Adrenal gland (tissue), 12 donors: ENCODE results near the gene NSUN6. TPM values are rescaled to one million over a fixed set of nuclear protein-coding genes. Genes with fewer than 3 reads are reported as not detected.

Experiments
- DNase-seq, 7 donors: peaks; one replicate each; pipeline ENCODE4 v3.0.0-alpha.2; 2019 to 2020
- H3K27ac ChIP-seq, 5 donors: fragments of 200-600 bp; sonication (generic) in 4 of 5; 1 replicate in 3 of 5; 2 replicates in 2 of 5; pipeline versions ENCODE4 v1.5.1 to v1.8.0; 2016 to 2020; ENCODE audit warnings: mild to moderate bottlenecking in 1 of 5
- H3K27me3 ChIP-seq: fragments of 200-600 bp; 2 replicates; pipeline ENCODE4 v1.8.0; 2021
- H3K36me3 ChIP-seq, 2 donors: fragments of 200-600 bp; replicated peaks in 1 of 2; 1 replicate in 1 of 2; 2 replicates in 1 of 2; pipeline versions ENCODE4 v1.5.1 to v1.8.0; 2018 to 2022
- H3K4me1 ChIP-seq, 2 donors: fragments of 200-600 bp; replicated peaks in 1 of 2; 1 replicate in 1 of 2; 2 replicates in 1 of 2; pipeline versions ENCODE4 v1.5.1 to v1.8.0; 2018 to 2021
- H3K4me3 ChIP-seq, 4 donors: fragments of 200-600 bp; sonication (generic) in 3 of 4; one replicate each; pipeline ENCODE4 v1.5.1; 2016 to 2018
- H3K9me3 ChIP-seq, 3 donors: fragments of 200-600 bp; sonication (generic) in 1 of 3; replicated peaks in 1 of 3; 1 replicate in 2 of 3; 2 replicates in 1 of 3; pipeline versions ENCODE4 v1.5.1 to v1.8.0; 2016 to 2021
- POLR2A ChIP-seq, 2 donors: fragments of 450-650 bp; IDR thresholded peaks; one replicate each; pipeline ENCODE4 v1.6.1; 2017; ENCODE audit warnings: antibody characterized with exemption in 2 of 2, mild to moderate bottlenecking in 2 of 2, moderate library complexity in 1 of 2
- WGBS, 4 donors: extraction: QIAGEN DNeasy Blood & Tissue Kit in 2 of 4; methylation state at CpG; one replicate each; pipeline versions ENCODE4 v1.1.5 to v1.1.7; 2013 to 2017; 5-methylcytosine and 5-hydroxymethylcytosine counted together
- intact Hi-C, 2 donors: fragments of 100-400 bp; cut with DNase I; formaldehyde crosslinking; loops; one replicate each; pipeline versions ENCODE4 v1.14.1 to v1.15.0; 2022 to 2023
- polyA plus RNA-seq, 3 donors: library from polyadenylated mRNA; stranded (reverse); fragments of 200-250 nt in 2 of 3; fragments of 350-450 nt in 1 of 3; fragmentation: Illumina TruSeq in 1 of 3; extraction: RNeasy Lipid Tissue Mini Kit (QIAGEN cat#74804) in 1 of 3; gene quantifications; one replicate each; pipeline ENCODE4 v1.2.3, GENCODE V29; 2013 to 2014
- total RNA-seq, 9 donors: library from RNA; depleted of rRNA in 4 of 9; stranded (reverse); fragments of >200 nt in 4 of 9; fragments of 120-200 nt in 1 of 9; fragmentation: NEBNext Ultra II Directional in 1 of 9; extraction: Animal tissue kit (Norgen Biotek cat#: 25700) in 1 of 9; gene quantifications; one replicate each; pipeline versions ENCODE4 v1.1.0 to v1.2.4, GENCODE V29; 2013 to 2023
- TF ChIP-seq, protein P1 (sequence below), 6 experiments: fragments of 450-650 bp in 4 of 6; fragments of 200-600 bp in 2 of 6; sonication (generic) in 1 of 6; IDR thresholded peaks; 1 replicate in 5 of 6; 2 replicates in 1 of 6; pipeline versions ENCODE4 v1.5.1 to v1.8.0; 2016 to 2021; ENCODE audit warnings: antibody characterized with exemption in 6 of 6, mild to moderate bottlenecking in 2 of 6, moderate library complexity in 1 of 6
- donor health status: healthy with polysubstance abuse.
- donor health status: Bipolar disorder and iron deficiency.
- donor health status: DM: yes; HTN: yes; CAD: no.
- donor health status: DM: no; HTN: no; CAD: no.
- donor health status: DM: no; HTN: no; CAD: no.
- donor health status: DM: yes; HTN: yes; CAD: no.

The NSUN6 gene
- total and polyA plus RNA-seq, 12 donors, result 5.1 to 33.3 (median 17.4) TPM

- Histone ChIP-seq H3K4me1 (peaks cover 21 to 27% of the 10 kb centered on the region in 2 donors), H3K27ac (peak overlapping the region; percentile 32 to 91 (median 84)), H3K4me3 (no peak overlapping the region), H3K27me3 (no peaks in the 10 kb centered on the region), H3K9me3 (no peaks in the 10 kb centered on the region), H3K36me3 (no peaks in the 10 kb centered on the region)
- intact Hi-C loops, result no loop called here
- DNase-seq, result peak; percentile 65 to 90 (median 82)
- WGBS, 4 donors, result 33 to 48% (median 38%) methylated on average over 3 of the region's 3 CpGs
- peak in 1 of 2 donors; percentile 39 for TF ChIP-seq POLR2A (IDR thresholded peaks at IDR 0.05)
- TF ChIP-seq, protein P1, sequence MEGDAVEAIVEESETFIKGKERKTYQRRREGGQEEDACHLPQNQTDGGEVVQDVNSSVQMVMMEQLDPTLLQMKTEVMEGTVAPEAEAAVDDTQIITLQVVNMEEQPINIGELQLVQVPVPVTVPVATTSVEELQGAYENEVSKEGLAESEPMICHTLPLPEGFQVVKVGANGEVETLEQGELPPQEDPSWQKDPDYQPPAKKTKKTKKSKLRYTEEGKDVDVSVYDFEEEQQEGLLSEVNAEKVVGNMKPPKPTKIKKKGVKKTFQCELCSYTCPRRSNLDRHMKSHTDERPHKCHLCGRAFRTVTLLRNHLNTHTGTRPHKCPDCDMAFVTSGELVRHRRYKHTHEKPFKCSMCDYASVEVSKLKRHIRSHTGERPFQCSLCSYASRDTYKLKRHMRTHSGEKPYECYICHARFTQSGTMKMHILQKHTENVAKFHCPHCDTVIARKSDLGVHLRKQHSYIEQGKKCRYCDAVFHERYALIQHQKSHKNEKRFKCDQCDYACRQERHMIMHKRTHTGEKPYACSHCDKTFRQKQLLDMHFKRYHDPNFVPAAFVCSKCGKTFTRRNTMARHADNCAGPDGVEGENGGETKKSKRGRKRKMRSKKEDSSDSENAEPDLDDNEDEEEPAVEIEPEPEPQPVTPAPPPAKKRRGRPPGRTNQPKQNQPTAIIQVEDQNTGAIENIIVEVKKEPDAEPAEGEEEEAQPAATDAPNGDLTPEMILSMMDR (IDR thresholded peaks at IDR 0.05), result no peak
Measured at GRCh38 chr10:18610517-18610916, 40.9 kb downstream of the NSUN6 start.

- Histone ChIP-seq H3K4me3 (no peak overlapping the region), H3K4me1 (peaks cover 21 to 27% of the 10 kb centered on the region in 2 donors), H3K27ac (peak overlapping the region in 3 of 5 donors; percentile 47 to 84 (median 67)), H3K36me3 (no peaks in the 10 kb centered on the region), H3K9me3 (no peaks in the 10 kb centered on the region), H3K27me3 (no peaks in the 10 kb centered on the region)
- TF ChIP-seq, protein P1 (IDR thresholded peaks at IDR 0.05), result no peak
- intact Hi-C loops, result no loop called here
- no peak for DNase-seq
- 58 to 71% (median 63%) methylated on average over 6 of the region's 6 CpGs for WGBS, 4 donors
Measured at GRCh38 chr10:18608596-18608995, 42.8 kb downstream of the NSUN6 start.

- DNase-seq, result peak; percentile 65 to 87 (median 82)
- TF ChIP-seq, protein P1 (IDR thresholded peaks at IDR 0.05), result no peak
- TF ChIP-seq POLR2A (IDR thresholded peaks at IDR 0.05), result peak in 1 of 2 donors; percentile 32
- Histone ChIP-seq H3K4me1 (peaks cover 21 to 27% of the 10 kb centered on the region in 2 donors), H3K9me3 (no peaks in the 10 kb centered on the region), H3K4me3 (no peak overlapping the region), H3K36me3 (no peaks in the 10 kb centered on the region), H3K27me3 (no peaks in the 10 kb centered on the region), H3K27ac (peak overlapping the region in 3 of 5 donors; percentile 47 to 84 (median 67))
- intact Hi-C loops, result no loop called here
- 29 to 54% (median 49%) methylated on average over 1 of the region's 1 CpG for WGBS, 4 donors
Measured at GRCh38 chr10:18607503-18608378, 43.6 kb downstream of the NSUN6 start.

DNA sequence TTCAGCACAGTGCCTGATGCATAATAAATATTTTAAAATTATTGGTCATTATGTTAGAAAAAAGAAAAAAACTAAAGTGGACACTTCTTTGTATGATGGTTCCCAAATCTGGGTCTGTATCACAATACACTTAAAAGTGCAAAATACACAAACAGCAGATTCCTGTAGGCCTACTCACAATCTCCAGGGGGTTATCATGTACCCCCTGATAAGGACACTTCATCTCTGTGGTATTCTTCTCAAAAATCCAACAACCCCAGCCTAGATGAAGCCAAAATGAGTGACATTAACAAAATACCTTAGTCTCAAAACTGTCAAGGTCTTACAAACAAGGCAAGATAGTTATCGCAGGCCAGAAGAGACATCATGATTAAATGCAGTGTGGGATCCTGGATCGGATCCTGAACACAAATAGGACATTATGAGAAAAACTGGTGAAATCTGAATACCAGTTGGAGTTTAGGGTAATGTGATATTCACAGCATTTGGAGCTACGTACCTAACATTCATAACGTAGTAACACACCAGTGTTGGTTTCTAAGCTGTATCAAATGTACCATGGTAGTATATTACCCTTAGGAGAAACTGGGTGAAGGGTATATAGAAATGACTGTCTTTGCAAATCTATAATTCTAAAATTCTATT, 45.2 kb downstream of the NSUN6 start:
- no peak overlapping the region for H3K4me3 ChIP-seq
- intact Hi-C loops, result no loop called here
- no peaks in the 10 kb centered on the region for H3K27me3 ChIP-seq
- no peaks in the 10 kb centered on the region for H3K9me3 ChIP-seq
- 72 to 83% (median 80%) methylated on average over 4 of the region's 4 CpGs for WGBS, 4 donors
- peaks cover 21 to 26% of the 10 kb centered on the region in 2 donors for H3K4me1 ChIP-seq
- no peak for TF ChIP-seq POLR2A (IDR thresholded peaks at IDR 0.05)
- TF ChIP-seq, protein P1 (IDR thresholded peaks at IDR 0.05), result no peak
- H3K27ac ChIP-seq, result no peak overlapping the region
- no peak for DNase-seq
- no peaks in the 10 kb centered on the region for H3K36me3 ChIP-seq
